Fibroblast of peridontal ligament (primary cell): ENCODE data around the gene AQP3.
A peak's percentile ranks its signal among the peaks of the same experiment; 100 is the strongest.
"Not testable (repeated sequence)": the region's sequence is repeated elsewhere in the genome, so short reads cannot be mapped to it uniquely, and the experiment has no call there.

Experiments
- DNase-seq: peaks from one replicate; pipeline ENCODE4 v3.0.0-alpha.2; 2010; ENCODE audit errors: extremely low read depth

Gene AQP3

GRCh38 chr9:33465096-33465495 lies 17.7 kb upstream of the AQP3 start:
- DNase-seq = no peak

DNA sequence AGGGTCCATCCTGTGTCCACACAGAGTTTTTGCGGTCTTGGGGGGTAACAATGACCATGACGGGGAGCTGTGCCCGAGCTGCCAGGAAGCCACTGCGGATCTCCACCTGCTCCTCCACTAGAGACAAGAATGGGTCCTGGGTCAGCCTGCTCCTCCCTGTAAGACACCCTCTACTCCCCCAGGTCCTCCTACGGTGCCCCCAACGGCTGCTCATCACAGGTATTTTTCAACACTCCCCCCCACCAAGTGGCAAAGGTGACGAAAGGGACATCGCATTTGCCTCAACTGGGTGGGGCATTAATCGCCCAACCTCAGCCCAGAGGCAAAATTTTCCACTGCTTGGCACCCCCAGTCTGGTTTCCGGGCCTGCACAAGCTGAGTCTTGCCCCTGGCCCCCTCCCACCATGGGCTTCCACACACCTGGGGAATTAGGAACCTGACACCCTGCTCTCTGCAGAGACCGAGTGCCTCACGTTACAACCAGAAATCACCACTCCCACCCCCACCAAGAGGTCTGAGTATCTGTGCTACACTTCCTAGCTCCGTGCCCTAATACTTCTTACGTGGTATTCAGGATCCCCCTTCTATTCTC lies 16.7 kb upstream of the AQP3 start:
- no peak for DNase-seq

- no peak for DNase-seq
These were observed 15.8 kb upstream of the AQP3 start for GRCh38 chr9:33463151-33463550.

DNA sequence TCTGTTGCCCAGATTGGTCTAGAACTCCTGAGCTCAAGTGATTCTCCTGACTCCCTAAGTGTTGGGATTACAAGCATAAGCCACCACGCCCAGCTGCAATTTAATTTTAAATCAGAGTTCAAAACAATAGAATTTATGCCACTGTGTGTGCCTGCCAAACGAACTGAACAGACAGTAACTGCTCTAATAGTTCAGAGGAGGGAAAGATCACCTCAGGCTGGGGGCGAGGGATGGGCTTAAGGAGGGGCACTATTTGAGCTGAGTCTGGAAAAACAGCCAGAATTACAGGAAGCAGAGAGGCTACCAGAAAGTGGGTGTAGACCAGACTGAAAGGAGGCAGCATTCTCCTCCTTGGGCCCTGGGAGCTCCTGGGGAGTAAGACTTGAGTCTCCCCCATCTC lies 14.1 kb upstream of the AQP3 start:
- no peak for DNase-seq

DNA sequence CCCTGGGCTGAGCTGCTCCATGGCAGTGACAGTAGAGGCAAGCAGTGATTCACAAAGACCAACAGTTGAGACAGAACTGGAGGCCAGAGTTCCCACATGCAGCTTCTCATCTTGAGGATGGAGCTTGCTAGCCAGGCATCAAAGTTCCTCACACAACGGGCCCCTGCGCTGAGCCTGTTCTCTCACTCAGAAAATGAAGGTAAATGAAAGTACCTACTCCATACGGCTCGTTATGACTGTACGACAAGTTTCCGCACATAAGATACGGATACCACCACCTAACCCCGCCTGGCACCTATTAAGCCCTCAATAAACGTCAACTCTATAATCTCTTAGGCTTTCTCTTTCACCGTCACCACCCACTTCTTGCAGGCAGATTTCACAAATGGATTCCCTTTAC lies 13.5 kb upstream of the AQP3 start:
- no peak for DNase-seq

DNA sequence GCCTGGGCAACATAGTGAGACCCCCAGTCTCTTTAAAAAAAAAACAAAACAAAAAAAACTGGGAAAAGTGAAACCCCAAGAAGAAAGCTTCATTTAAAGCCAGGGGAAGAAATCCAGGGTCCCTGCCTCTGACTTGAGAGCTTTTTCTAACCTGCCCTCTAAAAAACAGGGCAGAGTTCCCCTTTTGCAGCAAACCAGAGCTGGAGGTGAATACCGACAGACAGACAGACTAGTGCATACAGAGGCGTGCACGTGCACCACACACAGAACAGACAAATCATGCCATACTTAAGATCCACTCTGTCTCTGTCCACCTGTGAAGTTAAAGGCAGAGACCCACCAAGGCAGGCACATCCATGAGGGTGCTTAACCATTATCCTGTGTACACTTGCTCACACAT lies 11.7 kb upstream of the AQP3 start:
- DNase-seq = no peak

GRCh38 chr9:33458444-33458843 lies 11.1 kb upstream of the AQP3 start:
- DNase-seq = no peak

DNA sequence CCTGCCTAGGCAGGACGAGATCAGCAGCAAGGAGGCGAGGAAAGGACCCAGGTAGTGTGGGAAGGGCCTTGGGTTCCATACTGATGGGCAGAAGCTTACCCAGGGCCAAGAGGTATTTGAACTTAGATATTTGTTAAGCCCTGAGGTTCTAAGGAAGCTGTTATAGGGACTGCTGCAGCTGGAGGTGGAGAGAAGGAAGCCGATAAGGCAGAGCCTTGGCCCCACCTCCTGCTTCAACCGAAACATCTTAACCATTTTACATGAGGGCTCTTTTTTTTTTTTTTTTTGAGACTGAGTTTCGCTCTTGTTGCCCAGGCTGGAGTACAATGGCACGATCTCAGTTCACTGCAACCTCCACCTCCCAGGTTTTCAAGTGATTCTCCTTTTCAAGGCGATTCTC lies 8.6 kb upstream of the AQP3 start:
- no peak for DNase-seq

DNA sequence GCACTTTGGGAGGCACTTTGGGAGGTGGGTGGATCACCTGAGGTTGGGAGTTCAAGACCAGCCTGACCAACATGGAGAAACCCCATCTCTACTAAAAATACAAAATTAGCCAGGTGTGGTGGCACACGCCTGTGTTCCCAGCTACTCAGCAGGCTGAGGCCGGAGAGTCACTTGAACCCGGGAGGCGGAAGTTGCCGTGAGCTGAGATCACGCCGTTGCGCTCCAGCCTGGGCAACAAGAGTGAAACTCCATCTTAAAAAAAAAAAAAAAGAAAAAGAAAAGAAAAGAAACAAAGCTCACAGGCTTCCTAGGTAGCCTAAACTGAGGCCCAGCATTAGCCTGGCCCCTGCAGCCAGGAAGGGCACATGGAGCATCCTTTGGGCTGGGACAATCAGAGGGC lies 8.1 kb upstream of the AQP3 start:
- not testable (repeated sequence) for DNase-seq

DNA sequence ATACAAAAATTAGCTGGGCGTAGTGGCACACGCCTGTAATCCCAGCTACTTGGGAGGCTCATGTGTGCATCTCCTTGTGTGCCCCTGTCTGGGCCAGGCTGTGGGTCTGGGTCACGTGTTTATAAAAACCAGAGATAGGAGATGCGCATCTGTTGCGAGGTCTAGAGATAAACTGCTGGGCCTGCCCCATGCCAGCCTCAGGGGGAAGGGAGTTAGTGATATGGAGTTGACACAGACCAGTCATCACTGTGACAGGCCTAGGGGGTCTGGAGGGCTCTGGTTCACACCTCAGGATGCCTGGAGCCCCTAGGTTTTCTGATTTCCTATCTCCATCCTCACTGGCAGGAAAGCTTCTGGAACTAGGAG lies 7.3 kb upstream of the AQP3 start:
- DNase-seq = not testable (repeated sequence)

DNA sequence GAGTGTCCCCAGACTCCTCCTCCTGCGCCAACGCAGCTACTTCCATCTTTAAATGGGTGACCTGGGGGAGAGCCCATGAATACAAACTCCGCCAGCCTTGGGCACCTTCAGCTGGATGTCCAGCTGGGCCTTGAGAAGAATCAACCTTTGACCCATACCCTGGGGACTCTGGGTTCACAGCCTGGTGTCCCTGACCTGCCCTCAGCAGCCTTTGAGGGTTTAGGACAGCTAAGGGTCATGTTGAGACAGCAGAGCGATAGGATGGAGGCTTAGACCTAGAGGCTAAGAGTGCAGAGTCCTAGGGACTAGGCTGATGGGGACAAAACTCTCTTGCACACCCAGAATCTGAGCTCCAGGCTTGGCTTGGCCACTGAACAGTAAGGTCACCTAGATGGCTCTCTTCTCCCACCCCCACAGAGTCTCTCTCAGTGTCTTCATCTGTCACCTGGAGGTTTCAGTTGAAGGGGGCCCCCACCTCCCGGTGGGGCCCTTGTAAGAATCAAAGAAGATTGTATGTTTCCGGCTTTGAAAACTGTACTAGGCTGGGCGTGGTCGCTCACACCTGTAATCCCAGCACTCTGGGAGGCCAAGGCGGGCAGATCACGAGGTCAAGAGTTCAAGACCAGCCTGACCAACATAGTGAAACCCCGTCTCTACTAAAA lies 6.7 kb upstream of the AQP3 start:
- DNase-seq = no peak

- DNase-seq = no peak
These were observed 6.0 kb upstream of the AQP3 start for GRCh38 chr9:33453286-33453860.

DNA sequence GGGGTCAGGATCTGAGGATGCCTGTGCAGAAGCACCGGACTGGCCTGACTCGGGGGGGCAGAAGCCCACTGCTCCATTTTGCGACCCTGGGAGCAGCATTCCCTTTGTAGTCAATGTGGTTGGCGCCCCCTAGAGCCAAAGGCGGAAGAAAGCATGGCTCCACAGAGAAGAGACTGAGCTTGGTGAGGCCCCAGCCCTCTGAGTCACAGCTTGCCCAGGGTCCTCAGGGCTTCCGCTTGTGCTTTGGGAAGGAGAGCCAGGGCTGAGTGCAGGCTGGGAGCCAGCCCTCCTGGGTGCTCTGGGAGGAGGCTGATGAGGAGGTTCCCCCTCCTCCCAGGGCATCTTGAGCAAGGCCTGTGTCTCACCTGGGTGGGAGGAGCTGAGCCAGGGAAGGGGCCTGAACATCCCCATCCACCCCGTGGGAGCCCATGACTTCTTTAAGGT lies 5.5 kb upstream of the AQP3 start:
- DNase-seq = peak; percentile 69

- no peak for DNase-seq
These were observed 3.3 kb upstream of the AQP3 start for GRCh38 chr9:33450621-33451146.

DNA sequence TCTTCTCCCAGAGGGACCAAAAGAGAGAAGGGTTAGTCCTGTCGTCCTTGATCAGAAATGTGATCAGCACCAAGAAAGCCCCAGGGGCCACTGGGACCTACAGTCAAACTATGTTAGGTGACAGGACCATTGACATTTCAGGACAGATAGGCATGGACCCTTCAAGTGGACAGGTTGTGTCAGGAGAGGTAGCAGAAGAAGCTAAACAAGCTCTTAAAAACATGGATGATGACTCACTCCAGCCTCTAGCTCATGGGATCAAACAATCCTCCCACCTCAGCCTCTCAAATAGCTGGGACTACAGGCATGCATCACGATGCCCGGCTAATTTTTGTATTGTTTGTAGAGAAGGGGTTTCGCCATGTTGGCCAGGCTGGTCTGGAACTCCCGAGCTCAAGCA lies 2.3 kb upstream of the AQP3 start:
- no peak for DNase-seq

DNA sequence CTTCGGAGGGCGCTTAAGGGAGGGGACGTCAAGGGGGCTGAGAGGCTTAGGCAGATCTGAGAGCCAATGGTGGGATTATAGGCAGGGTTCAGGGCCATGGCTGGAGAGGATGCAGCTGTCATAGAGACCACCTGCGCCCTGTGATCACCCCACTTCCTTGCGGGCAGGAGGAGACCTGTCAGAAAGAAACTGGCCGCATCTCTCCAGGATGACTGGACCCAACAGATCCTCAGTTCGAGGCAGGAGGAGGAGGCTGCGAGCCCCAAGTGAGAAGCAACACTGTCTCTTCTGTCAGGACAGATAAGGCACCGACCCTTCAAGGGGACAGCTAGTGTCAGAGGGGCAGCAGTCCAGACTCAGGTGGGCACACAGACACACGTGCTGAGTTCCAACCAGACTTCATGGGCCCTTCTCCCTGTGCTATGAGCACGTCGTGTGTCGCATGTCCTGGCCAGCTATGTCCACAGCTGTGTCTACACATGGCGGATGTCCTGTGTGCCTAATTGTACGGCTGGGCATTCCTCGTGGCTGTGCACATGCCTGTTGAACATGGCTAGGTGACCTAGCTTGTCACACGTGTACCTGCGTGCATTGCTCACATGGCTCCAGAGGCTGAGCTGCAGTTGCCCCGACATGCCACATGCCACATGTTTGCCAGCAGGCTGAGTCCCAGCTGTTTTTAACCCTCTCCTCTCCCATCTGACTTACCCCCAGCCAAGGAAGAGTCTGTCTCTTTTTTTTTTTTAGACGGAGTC lies 583 bp upstream of the AQP3 start:
- DNase-seq = no peak

- DNase-seq = no peak
These were observed 1.0 kb downstream of the AQP3 start for GRCh38 chr9:33446240-33446945.

GRCh38 chr9:33445389-33446239 lies 1.8 kb downstream of the AQP3 start:
- DNase-seq = no peak

- no peak for DNase-seq
These were observed 3.8 kb downstream of the AQP3 start for GRCh38 chr9:33443464-33444154.

DNA sequence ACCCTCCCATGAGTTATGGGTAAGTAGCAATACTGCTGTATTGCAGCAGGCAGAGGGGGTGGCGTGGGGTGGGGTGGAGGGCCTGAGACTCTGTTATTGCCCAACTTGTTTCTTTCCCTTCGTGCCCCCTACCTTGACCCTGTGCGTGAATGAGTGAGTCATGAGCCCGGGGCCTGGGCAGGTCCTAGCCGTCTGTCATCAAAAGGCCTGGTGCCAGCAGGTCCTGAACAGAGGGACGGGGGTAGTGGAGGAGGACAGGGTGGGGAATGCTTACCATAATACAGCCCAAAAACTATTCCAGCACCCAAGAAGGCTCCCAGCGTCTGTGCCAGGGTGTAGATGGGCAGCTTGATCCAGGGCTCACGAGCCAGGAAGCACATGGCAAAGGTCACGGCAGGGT lies 4.3 kb downstream of the AQP3 start:
- DNase-seq = no peak
